Measurements from ENCODE around the gene SPIRE2.
"Not testable (repeated sequence)": the region's sequence is repeated elsewhere in the genome, so short reads cannot be mapped to it uniquely, and the experiment has no call there.

Gene SPIRE2

DNA sequence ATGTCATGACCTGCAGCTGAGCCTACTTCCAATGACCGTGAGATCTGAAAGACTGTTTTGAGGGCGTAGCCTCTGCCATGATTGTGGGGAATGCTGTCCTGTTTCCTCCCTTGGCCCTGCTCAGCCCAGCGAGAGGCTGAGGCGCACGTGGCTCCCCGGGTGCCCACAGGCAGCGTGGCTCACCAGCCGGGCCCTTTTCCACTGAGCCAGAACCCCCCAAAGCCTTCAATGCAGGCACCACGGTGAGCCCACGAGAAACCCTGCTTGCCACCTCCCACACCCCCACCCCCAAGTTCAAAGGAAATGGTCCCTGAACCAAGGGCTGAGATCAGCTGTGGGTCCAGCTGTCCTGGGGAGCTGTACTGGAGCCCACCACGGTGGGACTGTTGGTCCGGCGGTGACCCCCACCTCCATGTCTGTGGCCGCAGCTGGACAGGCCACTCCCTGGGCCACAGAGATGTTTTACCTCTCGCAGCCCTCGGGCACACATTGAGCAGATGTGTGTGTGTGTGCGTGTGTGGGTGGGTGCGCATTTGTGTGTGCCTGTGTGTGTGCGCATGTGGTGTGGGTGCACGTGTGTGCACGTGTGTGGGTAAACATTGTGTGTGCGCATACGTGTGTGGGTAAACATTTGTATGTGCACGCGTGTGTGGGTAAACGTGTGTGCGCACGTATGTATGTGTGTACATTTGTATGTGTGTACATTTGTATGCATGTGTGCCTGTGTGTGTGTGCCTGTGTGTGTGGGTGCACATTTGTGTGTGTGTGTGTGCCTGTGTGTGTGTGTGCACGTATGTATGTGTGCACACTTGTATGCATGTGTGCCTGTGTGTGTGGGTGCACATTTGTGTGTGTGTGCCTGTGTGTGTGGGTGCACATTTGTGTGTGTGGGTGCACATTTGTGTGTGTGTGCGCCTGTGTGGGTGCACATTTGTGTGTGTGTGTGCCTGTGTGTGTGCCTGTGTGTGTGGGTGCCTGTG lies 85.4 kb downstream of the SPIRE2 start:
- H3K9ac ChIP-seq (ENCODE audit: low read length), result no peak overlapping the region
- no peak for DNase-seq (ENCODE audit: low read depth)
- no peaks in the 10 kb centered on the region for H3K27me3 ChIP-seq (replicated peaks; ENCODE audit: control insufficient read depth, insufficient read depth, low read length)
- no peak overlapping the region for H3K4me3 ChIP-seq (ENCODE audit: low read length)
- peaks cover 28% of the 10 kb centered on the region for H3K36me3 ChIP-seq (ENCODE audit: control insufficient read depth, insufficient read depth, low read length, severe bottlenecking)
- peaks cover 15% of the 10 kb centered on the region for H3K4me1 ChIP-seq (ENCODE audit: control insufficient read depth, insufficient read depth, low read length)
- no peaks in the 10 kb centered on the region for H3K9me3 ChIP-seq (ENCODE audit: control insufficient read depth, low read length)

DNA sequence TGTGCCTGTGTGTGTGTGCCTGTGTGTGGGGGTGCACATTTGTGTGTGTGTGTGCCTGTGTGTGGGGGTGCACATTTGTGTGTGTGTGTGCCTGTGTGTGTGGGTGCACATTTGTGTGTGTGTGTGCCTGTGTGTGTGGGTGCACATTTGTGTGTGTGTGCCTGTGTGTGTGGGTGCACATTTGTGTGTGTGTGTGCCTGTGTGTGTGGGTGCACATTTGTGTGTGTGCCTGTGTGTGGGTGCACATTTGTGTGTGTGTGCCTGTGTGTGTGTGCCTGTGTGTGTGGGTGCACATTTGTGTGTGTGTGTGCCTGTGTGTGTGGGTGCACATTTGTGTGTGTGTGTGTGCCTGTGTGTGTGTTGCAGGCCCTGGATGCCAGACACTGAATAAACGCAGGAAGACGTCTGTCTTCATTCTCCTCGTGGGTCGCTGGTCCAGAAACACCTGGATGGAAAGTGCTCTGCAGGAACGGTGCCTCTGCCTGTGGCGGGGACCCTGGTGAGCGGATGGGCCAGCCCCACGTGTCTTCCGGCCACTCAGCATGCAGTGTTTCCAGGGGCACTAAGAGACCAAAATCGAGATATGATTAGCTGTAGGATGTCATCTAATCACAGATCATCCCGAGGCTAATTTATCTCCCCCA lies 86.5 kb downstream of the SPIRE2 start:
- H3K27me3 ChIP-seq (replicated peaks; ENCODE audit: control insufficient read depth, insufficient read depth, low read length); H3K9ac ChIP-seq (ENCODE audit: low read length); H3K4me3 ChIP-seq (ENCODE audit: low read length); DNase-seq (ENCODE audit: low read depth); H3K9me3 ChIP-seq (ENCODE audit: control insufficient read depth, low read length): not testable (repeated sequence)
- peaks cover 20% of the 10 kb centered on the region for H3K36me3 ChIP-seq (ENCODE audit: control insufficient read depth, insufficient read depth, low read length, severe bottlenecking)
- peaks cover 19% of the 10 kb centered on the region for H3K4me1 ChIP-seq (ENCODE audit: control insufficient read depth, insufficient read depth, low read length)

DNA sequence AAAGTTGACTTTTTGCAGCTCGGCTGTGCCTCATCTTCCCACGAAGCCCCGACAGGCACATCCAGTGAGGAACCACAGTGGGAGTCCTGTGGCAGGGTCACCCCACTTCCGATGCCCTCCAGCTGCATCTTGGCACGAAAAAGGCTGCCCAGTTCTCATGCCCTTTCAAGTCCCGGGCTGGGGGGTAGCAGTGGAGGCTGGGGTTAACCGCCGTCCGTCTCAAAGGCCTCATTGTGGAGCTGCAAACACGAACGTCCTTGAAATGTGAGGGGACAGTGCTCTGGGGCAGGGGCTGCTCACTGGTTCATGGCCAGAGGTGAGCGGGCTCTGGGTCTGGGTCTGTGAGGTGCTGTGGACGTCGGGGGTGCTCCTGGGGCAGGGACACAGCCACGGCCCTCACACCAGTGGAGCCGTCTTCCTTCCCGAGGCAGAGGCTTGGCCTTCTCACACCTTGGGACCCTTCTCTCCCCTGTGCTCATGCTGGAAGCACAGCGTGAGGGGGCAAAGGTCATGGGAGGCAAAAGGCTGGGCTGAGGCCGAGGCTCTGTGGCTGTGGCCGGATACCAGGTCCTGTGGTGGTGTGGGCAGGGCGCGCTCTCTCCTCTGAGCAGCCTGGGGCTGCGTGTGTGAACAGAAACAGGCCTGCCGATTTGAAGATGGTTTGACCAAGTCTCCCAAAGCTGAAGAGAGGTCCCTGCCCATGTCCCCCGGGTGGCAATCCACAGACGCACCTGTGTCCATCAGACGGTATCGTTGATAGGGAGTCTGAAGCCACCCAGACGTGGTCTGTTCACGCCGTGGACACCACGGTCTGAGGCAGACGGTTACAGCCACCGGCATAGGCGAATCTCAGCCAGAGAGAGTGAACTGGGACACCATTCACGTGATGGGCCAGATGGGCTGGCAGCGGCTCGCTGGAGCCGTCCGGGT lies 87.3 kb downstream of the SPIRE2 start:
- Histone ChIP-seq H3K4me1 (ENCODE audit: control insufficient read depth, insufficient read depth, low read length) (peaks cover 25% of the 10 kb centered on the region), H3K27me3 (replicated peaks; ENCODE audit: control insufficient read depth, insufficient read depth, low read length) (no peaks in the 10 kb centered on the region), H3K4me3 (ENCODE audit: low read length) (no peak overlapping the region), H3K36me3 (ENCODE audit: control insufficient read depth, insufficient read depth, low read length, severe bottlenecking) (peaks cover 16% of the 10 kb centered on the region), H3K9me3 (ENCODE audit: control insufficient read depth, low read length) (no peaks in the 10 kb centered on the region), H3K9ac (ENCODE audit: low read length) (no peak overlapping the region)
- DNase-seq (ENCODE audit: low read depth), result no peak

DNA sequence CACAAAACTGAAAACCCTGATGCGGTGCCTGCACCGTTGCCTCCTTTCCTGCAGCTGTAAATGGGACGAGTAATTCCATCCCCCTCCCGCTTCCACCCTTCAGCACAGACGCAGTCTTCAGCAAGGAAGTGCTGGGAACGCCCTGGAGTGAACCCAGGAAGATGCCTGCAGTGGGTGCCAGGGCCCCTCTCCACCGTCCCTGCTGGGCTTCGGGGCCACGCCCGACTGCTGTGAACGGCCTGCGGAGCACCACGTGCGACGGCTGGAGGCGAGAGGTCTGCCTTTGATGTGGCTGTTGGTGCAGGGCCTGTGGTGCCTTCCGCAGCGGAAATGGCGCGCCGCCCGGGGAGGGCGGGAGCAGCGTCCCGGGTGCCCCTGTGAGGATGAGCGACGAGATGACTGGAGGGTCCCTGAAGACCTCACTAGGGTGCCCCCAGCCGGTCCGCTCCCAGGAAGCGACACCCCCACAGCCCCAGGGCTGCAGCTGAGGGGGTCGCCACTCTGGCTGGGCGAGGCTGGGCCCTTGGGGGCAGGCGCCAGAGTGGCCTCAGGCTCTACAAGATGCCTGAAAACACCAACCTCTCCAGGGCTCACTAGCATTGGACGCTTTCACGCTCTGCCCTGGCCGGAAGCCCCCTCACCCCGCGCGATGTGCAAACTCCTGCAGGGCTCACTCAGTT lies 89.6 kb downstream of the SPIRE2 start:
- peak; percentile 83 for DNase-seq (ENCODE audit: low read depth)
- no peaks in the 10 kb centered on the region for H3K27me3 ChIP-seq (replicated peaks; ENCODE audit: control insufficient read depth, insufficient read depth, low read length)
- no peaks in the 10 kb centered on the region for H3K9me3 ChIP-seq (ENCODE audit: control insufficient read depth, low read length)
- peak overlapping the region; percentile 72 for H3K4me3 ChIP-seq (ENCODE audit: low read length)
- H3K36me3 ChIP-seq (ENCODE audit: control insufficient read depth, insufficient read depth, low read length, severe bottlenecking), result peaks cover 4% of the 10 kb centered on the region
- peaks cover 39% of the 10 kb centered on the region for H3K4me1 ChIP-seq (ENCODE audit: control insufficient read depth, insufficient read depth, low read length)
- H3K9ac ChIP-seq (ENCODE audit: low read length), result peak overlapping the region; percentile 80

DNA sequence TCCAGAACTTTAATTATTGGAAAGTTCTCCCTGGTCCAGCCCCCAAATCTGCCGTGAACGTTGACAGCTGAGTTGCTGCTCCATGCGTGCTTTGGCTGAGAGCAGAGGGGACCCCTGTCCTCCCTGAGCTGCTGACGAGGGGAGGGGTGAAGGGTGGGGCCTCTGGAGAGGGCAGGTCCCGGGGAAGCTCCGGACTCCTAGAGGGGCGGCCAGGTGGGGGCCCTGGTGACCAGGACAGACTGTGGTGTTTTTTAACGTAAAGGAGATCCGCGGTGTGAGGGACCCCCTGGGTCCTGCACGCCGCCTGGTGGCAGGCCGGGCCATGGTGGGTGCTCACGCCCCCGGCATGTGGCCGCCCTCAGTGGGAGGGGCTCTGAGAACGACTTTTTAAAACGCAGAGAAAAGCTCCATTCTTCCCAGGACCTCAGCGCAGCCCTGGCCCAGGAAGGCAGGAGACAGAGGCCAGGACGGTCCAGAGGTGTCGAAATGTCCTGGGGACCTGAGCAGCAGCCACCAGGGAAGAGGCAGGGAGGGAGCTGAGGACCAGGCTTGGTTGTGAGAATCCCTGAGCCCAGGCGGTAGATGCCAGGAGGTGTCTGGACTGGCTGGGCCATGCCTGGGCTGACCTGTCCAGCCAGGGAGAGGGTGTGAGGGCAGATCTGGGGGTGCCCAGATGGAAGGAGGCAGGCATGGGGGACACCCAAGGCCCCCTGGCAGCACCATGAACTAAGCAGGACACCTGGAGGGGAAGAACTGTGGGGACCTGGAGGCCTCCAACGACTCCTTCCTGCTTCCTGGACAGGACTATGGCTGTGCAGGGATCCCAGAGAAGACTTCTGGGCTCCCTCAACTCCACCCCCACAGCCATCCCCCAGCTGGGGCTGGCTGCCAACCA lies 90.4 kb downstream of the SPIRE2 start, which contains the start of gene MC1R:
MC1R (plus strand) TSS at position 410 of the 895 bp plus-strand sequence; CDS start at position 807, 397 bp downstream.
- H3K9me3 ChIP-seq (ENCODE audit: control insufficient read depth, low read length), result no peaks in the 10 kb centered on the region
- H3K9ac ChIP-seq (ENCODE audit: low read length), result peak within 1 kb of the TSS; percentile 80
- peak; percentile 62 for DNase-seq (ENCODE audit: low read depth)
- peaks cover 39% of the 10 kb centered on the region for H3K4me1 ChIP-seq (ENCODE audit: control insufficient read depth, insufficient read depth, low read length)
- H3K36me3 ChIP-seq (ENCODE audit: control insufficient read depth, insufficient read depth, low read length, severe bottlenecking), result no peaks in the 10 kb centered on the region
- H3K4me3 ChIP-seq (ENCODE audit: low read length), result peak within 1 kb of the TSS; percentile 72
- H3K27me3 ChIP-seq (replicated peaks; ENCODE audit: control insufficient read depth, insufficient read depth, low read length), result no peaks in the 10 kb centered on the region

DNA sequence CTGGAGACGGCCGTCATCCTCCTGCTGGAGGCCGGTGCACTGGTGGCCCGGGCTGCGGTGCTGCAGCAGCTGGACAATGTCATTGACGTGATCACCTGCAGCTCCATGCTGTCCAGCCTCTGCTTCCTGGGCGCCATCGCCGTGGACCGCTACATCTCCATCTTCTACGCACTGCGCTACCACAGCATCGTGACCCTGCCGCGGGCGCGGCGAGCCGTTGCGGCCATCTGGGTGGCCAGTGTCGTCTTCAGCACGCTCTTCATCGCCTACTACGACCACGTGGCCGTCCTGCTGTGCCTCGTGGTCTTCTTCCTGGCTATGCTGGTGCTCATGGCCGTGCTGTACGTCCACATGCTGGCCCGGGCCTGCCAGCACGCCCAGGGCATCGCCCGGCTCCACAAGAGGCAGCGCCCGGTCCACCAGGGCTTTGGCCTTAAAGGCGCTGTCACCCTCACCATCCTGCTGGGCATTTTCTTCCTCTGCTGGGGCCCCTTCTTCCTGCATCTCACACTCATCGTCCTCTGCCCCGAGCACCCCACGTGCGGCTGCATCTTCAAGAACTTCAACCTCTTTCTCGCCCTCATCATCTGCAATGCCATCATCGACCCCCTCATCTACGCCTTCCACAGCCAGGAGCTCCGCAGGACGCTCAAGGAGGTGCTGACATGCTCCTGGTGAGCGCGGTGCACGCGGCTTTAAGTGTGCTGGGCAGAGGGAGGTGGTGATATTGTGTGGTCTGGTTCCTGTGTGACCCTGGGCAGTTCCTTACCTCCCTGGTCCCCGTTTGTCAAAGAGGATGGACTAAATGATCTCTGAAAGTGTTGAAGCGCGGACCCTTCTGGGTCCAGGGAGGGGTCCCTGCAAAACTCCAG lies 91.5 kb downstream of the SPIRE2 start:
- Histone ChIP-seq H3K36me3 (ENCODE audit: control insufficient read depth, insufficient read depth, low read length, severe bottlenecking) (no peaks in the 10 kb centered on the region), H3K27me3 (replicated peaks; ENCODE audit: control insufficient read depth, insufficient read depth, low read length) (no peaks in the 10 kb centered on the region), H3K9me3 (ENCODE audit: control insufficient read depth, low read length) (no peaks in the 10 kb centered on the region), H3K9ac (ENCODE audit: low read length) (peak overlapping the region; percentile 72), H3K4me1 (ENCODE audit: control insufficient read depth, insufficient read depth, low read length) (peaks cover 42% of the 10 kb centered on the region), H3K4me3 (ENCODE audit: low read length) (no peak overlapping the region)
- no peak for DNase-seq (ENCODE audit: low read depth)

DNA sequence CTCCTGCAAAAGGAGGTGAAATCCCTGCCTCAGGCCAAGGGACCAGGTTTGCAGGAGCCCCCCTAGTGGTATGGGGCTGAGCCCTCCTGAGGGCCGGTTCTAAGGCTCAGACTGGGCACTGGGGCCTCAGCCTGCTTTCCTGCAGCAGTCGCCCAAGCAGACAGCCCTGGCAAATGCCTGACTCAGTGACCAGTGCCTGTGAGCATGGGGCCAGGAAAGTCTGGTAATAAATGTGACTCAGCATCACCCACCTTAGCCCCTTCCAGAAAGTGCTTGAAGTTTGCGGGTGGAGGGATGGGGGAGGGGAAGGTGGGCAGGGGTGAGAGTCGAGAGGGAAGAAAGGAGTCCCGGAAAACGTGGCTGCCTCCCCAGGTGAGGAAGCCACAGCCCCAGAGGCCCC lies 92.4 kb downstream of the SPIRE2 start:
- Histone ChIP-seq H3K4me3 (ENCODE audit: low read length) (peak overlapping the region; percentile 82), H3K9me3 (ENCODE audit: control insufficient read depth, low read length) (no peaks in the 10 kb centered on the region), H3K27me3 (replicated peaks; ENCODE audit: control insufficient read depth, insufficient read depth, low read length) (no peaks in the 10 kb centered on the region), H3K4me1 (ENCODE audit: control insufficient read depth, insufficient read depth, low read length) (peaks cover 49% of the 10 kb centered on the region), H3K36me3 (ENCODE audit: control insufficient read depth, insufficient read depth, low read length, severe bottlenecking) (no peaks in the 10 kb centered on the region), H3K9ac (ENCODE audit: low read length) (peak overlapping the region; percentile 97)
- DNase-seq (ENCODE audit: low read depth), result peak; percentile 38
